Subcutaneous preadipocyte (primary cell): Measurements from ENCODE around the gene LIMS3. TPM values are rescaled to one million over a fixed set of nuclear protein-coding genes. Genes with fewer than 3 reads are reported as not detected.

ENCODE experiments used
- total RNA-seq: library from RNA; depleted of rRNA; stranded (reverse); fragments of >200 nt; gene quantifications from 2 replicates; pipeline ENCODE4 v1.2.3, GENCODE V29; 2012

LIMS3 gene, protein sequence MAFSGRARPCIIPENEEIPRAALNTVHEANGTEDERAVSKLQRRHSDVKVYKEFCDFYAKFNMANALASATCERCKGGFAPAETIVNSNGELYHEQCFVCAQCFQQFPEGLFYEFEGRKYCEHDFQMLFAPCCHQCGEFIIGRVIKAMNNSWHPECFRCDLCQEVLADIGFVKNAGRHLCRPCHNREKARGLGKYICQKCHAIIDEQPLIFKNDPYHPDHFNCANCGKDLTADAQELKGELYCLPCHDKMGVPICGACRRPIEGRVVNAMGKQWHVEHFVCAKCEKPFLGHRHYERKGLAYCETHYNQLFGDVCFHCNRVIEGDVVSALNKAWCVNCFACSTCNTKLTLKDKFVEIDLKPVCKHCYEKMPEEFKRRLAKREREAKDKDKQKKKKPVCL
- 0.20 and 2.2 TPM in 2 replicates for total RNA-seq

DNA sequence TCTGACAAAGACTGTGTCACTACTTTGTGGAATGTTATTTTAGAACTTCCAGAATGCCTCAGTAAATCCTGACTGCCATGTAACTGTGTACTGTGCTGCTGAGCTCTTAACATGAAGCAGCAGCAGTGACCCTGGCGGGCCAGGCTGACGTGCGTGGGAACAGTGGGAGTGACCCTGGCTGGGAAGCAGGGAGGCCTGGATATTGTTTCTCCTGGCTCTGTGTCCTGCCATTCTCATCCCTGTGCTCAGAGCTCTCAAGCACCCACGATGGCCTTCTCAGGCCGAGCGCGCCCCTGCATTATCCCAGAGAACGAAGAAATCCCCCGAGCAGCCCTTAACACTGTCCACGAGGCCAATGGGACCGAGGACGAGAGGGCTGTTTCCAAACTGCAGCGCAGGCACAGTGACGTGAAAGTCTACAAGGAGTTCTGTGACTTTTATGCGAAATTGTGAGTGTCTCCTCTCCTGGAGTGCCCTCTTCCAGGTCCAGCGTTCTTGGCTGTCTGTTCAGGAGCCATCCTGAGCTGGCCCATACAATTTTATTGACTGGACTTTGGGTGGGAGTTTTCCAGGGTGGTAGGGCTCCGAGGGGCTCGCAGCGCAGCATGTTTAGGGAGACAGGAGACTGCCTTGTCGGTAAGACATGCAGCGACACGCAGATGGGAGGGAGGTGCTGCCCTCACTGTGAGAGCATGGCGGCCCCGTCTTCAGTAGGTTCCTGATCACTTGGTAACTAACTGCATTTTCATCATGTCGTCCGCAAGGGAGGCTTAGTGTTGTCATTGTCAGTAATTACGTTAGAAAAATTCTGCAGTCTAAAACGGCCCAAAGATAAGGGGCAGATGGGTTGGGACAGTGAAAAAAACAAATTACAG, at the start of gene LIMS3:
Gene LIMS3 (plus strand): TSS at position 227 of the 875 bp plus-strand sequence. CDS start 41 bp downstream, at position 268.

Other genes starting within 250 kb of the LIMS3 start
- 14.0 and 36.6 TPM in 2 replicates for gene RGPD5, start 104.4 kb upstream of the LIMS3 start, total RNA-seq
- gene MALL, start 217.1 kb downstream of the LIMS3 start, total RNA-seq: 4.7 and 8.8 TPM in 2 replicates